Activated B cell treated with CpG ODN at 0.5 μM for 24 hours (primary cell): ENCODE measurements around the gene PBX3. TPM values are rescaled to one million over a fixed set of nuclear protein-coding genes. Genes with fewer than 3 reads are reported as not detected.

Source experiments
- ATAC-seq: fragments of 200-7000 bp; cut with Tn5 transposase; one replicate; pipeline ENCODE4 v1.10.0; 2021; ENCODE audit warnings: low read depth, mild to moderate bottlenecking, moderate library complexity
- CTCF ChIA-PET: fragments of 350-600 bp; sonication (Branson Sonifier 250); formaldehyde crosslinking; loops from one replicate; lab custom pipeline; 2021; ENCODE audit warnings: antibody characterized with exemption; lab: Charles Lee
- POLR2A ChIA-PET: fragments of 350-600 bp; sonication (Branson Sonifier 250); formaldehyde crosslinking; loops from one replicate; lab custom pipeline; 2021; ENCODE audit warnings: antibody characterized with exemption; lab: Charles Lee
- DNase-seq: peaks from one replicate; pipeline ENCODE4 v3.0.0; 2022
- H3K27ac Mint-ChIP-seq: one replicate; pipeline ENCODE4 v1.8.0; 2020; ENCODE audit warnings: mixed read lengths
- H3K27me3 Mint-ChIP-seq: one replicate; pipeline ENCODE4 v1.8.0; 2021; ENCODE audit warnings: mixed read lengths
- H3K36me3 Mint-ChIP-seq: one replicate; pipeline ENCODE4 v1.8.0; 2021; ENCODE audit warnings: low read depth, mixed read lengths
- H3K4me1 Mint-ChIP-seq: one replicate; pipeline ENCODE4 v1.8.0; 2021; ENCODE audit warnings: mixed read lengths
- H3K4me3 Mint-ChIP-seq: one replicate; pipeline ENCODE4 v1.8.0; 2020; ENCODE audit warnings: mild to moderate bottlenecking, mixed read lengths
- H3K9me3 Mint-ChIP-seq: one replicate; pipeline ENCODE4 v1.8.0; 2020; ENCODE audit warnings: mixed read lengths
- intact Hi-C: fragments of 100-400 bp; cut with micrococcal nuclease; formaldehyde crosslinking; loops from one replicate; pipeline ENCODE4 v1.15.1; 2024
- total RNA-seq: library from RNA; stranded (reverse); gene quantifications from 2 replicates; pipeline ENCODE4 v1.2.3, GENCODE V29; 2022
- TF ChIP-seq, protein P1 (sequence below): fragments of 200-600 bp; IDR thresholded peaks from one replicate; pipeline ENCODE4 v1.8.0; 2022; ENCODE audit warnings: antibody characterized with exemption, mild to moderate bottlenecking

The PBX3 gene
- total RNA-seq, 1 donor from 2014 or later = 37.2 TPM

DNA sequence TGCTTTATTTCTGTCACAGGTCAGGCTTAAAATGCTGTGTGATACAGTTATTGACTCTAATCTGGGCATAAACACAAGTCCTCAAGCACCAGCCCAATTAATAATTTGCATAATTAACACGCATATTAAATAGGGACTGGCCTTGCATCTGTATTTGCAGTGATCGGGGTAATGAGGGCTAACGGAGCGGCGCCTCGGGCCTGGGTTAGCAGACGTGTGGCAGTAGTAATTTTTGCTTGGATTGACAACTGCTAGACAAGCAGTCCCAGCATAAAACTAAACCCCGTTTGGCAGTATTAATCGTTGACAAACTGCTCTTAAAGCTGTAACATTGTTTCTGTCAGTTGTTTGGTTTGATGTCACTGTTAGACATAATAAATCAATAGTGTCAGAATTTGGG, 109.2 kb downstream of the PBX3 start:
- TF ChIP-seq, protein P1, sequence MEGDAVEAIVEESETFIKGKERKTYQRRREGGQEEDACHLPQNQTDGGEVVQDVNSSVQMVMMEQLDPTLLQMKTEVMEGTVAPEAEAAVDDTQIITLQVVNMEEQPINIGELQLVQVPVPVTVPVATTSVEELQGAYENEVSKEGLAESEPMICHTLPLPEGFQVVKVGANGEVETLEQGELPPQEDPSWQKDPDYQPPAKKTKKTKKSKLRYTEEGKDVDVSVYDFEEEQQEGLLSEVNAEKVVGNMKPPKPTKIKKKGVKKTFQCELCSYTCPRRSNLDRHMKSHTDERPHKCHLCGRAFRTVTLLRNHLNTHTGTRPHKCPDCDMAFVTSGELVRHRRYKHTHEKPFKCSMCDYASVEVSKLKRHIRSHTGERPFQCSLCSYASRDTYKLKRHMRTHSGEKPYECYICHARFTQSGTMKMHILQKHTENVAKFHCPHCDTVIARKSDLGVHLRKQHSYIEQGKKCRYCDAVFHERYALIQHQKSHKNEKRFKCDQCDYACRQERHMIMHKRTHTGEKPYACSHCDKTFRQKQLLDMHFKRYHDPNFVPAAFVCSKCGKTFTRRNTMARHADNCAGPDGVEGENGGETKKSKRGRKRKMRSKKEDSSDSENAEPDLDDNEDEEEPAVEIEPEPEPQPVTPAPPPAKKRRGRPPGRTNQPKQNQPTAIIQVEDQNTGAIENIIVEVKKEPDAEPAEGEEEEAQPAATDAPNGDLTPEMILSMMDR = no peak
- DNase-seq (no peak), ATAC-seq (no peak)
- CTCF ChIA-PET = no interaction called here
- Mint-ChIP-seq H3K36me3 (no peaks in the 10 kb centered on the region), H3K27ac (no peak overlapping the region), H3K4me1 (peaks cover 5% of the 10 kb centered on the region), H3K4me3 (no peak overlapping the region), H3K27me3 (no peaks in the 10 kb centered on the region), H3K9me3 (no peaks in the 10 kb centered on the region)
- POLR2A ChIA-PET = no interaction called here
- intact Hi-C loops = no loop called here

DNA sequence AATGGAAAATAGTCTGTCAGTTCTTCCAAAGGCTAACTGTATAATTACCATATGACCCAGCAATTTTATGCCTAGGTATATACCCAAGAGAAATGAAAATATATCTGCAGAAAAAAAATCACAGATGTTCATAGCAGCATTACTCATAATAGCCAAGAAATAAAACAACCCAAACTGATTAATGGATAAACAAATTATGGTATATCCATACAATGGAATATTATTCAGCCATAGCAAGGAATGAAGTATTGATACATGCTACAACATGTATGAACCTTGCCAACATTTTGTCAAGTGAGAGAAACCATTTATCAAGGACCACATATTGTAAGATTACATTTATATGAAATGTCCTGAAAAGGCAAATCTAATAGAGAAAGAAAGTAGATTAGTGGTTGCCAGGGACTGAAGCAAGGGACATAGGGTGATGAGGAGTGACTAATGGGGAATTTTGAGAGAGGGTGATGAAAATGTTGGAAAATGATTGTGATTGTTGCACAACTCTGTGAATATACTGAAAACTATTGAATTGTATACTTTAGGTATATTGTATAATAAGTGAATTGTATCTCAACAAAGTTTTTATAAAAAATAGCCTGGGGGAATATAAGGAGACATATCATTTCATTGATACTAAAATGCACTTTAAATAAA, 114.4 kb downstream of the PBX3 start:
- ATAC-seq = no peak
- Mint-ChIP-seq H3K9me3 (peaks cover 2% of the 10 kb centered on the region), H3K27me3 (no peaks in the 10 kb centered on the region), H3K4me1 (peaks cover 6% of the 10 kb centered on the region), H3K36me3 (no peaks in the 10 kb centered on the region), H3K4me3 (no peak overlapping the region), H3K27ac (no peak overlapping the region)
- ChIA-PET POLR2A (no interaction called here), CTCF (no interaction called here)
- no peak for DNase-seq
- TF ChIP-seq, protein P1 = no peak
- intact Hi-C loops = no loop called here

DNA sequence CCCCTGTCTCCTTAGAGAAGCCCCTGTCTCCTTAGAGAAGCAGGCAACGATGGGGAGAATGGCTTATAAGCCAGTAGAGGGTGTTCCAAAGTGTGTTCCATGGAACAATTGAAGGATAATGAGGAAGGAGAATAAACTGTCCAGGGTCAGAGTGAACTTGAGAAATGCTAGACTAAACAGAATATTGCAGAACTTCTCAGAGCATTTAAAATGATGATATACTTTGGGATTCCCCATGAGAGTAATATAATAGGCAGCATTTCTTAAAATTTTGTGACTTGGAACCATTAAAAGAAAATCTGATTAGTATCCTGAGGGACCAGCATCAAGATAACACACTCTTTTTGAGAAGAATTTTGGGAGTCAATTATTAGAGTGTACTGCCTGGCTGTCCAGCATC, 116.8 kb downstream of the PBX3 start:
- POLR2A ChIA-PET = no interaction called here
- Mint-ChIP-seq H3K36me3 (no peaks in the 10 kb centered on the region), H3K4me3 (no peak overlapping the region), H3K4me1 (peaks cover 6% of the 10 kb centered on the region), H3K27ac (no peak overlapping the region), H3K9me3 (peaks cover 2% of the 10 kb centered on the region), H3K27me3 (no peaks in the 10 kb centered on the region)
- TF ChIP-seq, protein P1 = no peak
- CTCF ChIA-PET = no interaction called here
- intact Hi-C loops = no loop called here
- ATAC-seq (no peak), DNase-seq (no peak)

DNA sequence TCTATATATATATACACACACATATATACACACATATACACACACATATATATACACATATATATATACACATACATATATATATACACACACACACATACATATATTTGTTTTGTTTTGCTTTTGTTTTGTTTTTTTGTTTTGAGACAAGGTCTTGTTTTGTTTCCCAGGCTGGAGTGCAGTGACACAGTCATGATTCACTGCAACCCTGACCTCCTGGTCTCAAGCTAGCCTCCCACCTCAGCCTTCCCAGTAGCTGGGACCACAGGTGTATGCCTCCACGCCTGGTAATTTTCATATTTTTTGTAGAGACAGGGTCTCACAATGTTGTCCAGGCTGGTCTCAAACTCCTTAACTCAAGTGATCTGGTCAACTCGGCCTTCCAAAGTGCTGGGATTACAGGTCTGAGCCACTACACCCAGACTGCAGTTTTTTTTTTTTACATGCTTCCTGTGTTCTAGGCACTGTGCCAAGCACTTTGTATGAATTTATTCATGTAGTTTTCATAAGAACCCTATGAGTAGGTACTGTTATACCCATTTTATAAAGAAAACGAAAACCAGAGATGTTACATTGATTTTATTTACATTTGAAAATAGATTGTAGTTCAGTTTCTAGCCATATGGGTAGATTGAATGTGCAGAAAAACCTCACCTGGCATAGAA, 120.7 kb downstream of the PBX3 start:
- DNase-seq (no peak), ATAC-seq (no peak)
- ChIA-PET POLR2A (no interaction called here), CTCF (no interaction called here)
- no peak overlapping the region for H3K4me3 Mint-ChIP-seq
- TF ChIP-seq, protein P1 = no peak
- intact Hi-C loops = loop anchor here (2.0 kb wide), 1 partner anchor 19 kb away; no protein-coding TSS in a partner anchor
- H3K9me3 Mint-ChIP-seq = no peaks in the 10 kb centered on the region
- H3K27me3 Mint-ChIP-seq = no peaks in the 10 kb centered on the region
- peaks cover 5% of the 10 kb centered on the region for H3K4me1 Mint-ChIP-seq
- no peaks in the 10 kb centered on the region for H3K36me3 Mint-ChIP-seq
- no peak overlapping the region for H3K27ac Mint-ChIP-seq

DNA sequence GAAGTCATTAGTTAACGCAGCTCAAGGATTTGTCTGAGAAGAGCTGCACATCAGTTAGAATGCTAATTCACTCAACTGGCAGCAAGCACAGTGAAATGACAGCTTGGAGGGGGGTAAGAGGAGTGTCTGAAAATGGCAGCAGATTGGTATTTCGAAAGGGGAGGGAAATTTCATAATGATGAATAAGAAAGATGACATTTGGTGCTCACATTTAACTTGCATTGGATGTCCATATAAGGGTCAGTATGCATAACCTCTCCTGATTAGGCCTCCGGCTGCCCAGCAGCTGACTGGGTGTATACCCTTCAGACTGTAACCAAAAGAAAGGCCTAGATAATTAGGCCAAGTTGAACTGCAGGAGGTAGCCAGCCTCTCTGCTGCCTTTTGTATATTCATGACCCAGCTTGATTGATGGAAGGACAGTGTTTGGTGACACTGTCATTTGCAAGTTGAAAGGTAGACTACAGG, 131.0 kb downstream of the PBX3 start:
- POLR2A ChIA-PET = no interaction called here
- H3K9me3 Mint-ChIP-seq = no peaks in the 10 kb centered on the region

More for the DNA sequence above, 131.0 kb downstream of the PBX3 start:
- H3K4me1 Mint-ChIP-seq = peaks cover 3% of the 10 kb centered on the region
- intact Hi-C loops = no loop called here
- no peak for DNase-seq
- CTCF ChIA-PET = no interaction called here
- no peaks in the 10 kb centered on the region for H3K27me3 Mint-ChIP-seq
- H3K27ac Mint-ChIP-seq = no peak overlapping the region
- peaks cover 2% of the 10 kb centered on the region for H3K36me3 Mint-ChIP-seq
- H3K4me3 Mint-ChIP-seq = no peak overlapping the region
- ATAC-seq = no peak
- TF ChIP-seq, protein P1 = no peak
